ENCODE data around the gene DKKL1. TPM values are rescaled to one million over a fixed set of nuclear protein-coding genes. Genes with fewer than 3 reads are reported as not detected.

The DKKL1 gene
- total RNA-seq, 1 experiment from 2014 or later: 0.13 TPM

- no peak overlapping the region for H3K27ac ChIP-seq
- DNase-seq (ENCODE audit: low read depth in 1 of 2, low spot score in 2 of 2): no peak
- H3K4me3 ChIP-seq: no peak overlapping the region
- H3K36me3 ChIP-seq: no peaks in the 10 kb centered on the region
- H3K9me3 ChIP-seq (replicated peaks): no peaks in the 10 kb centered on the region
- H3K4me1 ChIP-seq (replicated peaks): no peaks in the 10 kb centered on the region
- H3K27me3 ChIP-seq (replicated peaks): peaks cover 41% of the 10 kb centered on the region
These were observed 25.7 kb downstream of the DKKL1 start for GRCh38 chr19:49389406-49389805.

DNA sequence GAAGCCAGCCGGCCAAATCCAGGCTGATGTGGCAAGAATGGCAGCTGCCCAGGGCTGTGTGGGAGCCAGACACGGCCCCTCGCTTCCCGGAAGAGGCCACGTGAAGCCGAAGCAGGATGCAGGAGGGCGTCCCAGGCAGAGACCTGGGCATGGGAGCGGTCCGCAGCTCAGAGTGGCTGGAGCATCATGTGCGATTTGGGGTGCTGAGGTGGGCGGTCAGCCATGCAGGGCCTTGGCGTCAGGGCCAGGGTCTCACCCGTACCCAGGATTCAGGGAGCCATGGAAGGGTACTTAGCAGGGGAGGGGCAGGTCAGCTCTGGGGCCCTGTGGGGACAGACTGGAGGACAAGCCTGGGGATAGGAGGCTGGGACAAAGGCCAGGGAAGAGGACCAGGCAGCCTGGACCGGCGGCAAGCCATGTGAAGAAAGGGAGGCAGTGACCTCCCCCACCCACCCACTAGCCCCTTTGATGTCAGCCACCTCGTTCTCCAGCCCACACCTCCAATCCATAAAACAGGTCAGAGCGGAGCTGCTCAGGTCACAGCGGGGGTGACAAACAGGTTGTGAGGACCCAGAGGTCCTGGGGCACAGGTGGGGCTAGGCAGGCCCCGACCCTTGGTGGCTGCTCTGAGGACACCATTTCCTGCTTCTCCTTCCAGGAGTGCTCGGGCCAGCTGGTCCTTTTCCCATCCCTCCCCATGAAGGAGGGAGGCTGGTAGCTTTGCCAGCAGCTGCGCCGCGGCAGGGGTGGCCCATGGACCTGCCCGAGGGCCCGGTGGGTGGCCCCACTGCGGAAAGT is 26.7 kb downstream of the DKKL1 start:
- Histone ChIP-seq H3K36me3 (no peaks in the 10 kb centered on the region), H3K27ac (no peak overlapping the region), H3K4me1 (replicated peaks) (no peaks in the 10 kb centered on the region), H3K9me3 (replicated peaks) (no peaks in the 10 kb centered on the region), H3K4me3 (no peak overlapping the region), H3K27me3 (replicated peaks) (peaks cover 38% of the 10 kb centered on the region)
- DNase-seq (ENCODE audit: low read depth in 1 of 2, low spot score in 2 of 2): no peak

GRCh38 chr19:49390929-49391359 is 27.3 kb downstream of the DKKL1 start:
- no peak for DNase-seq (ENCODE audit: low read depth in 1 of 2, low spot score in 2 of 2)
- Histone ChIP-seq H3K27ac (no peak overlapping the region), H3K4me1 (replicated peaks) (no peaks in the 10 kb centered on the region), H3K4me3 (no peak overlapping the region), H3K36me3 (no peaks in the 10 kb centered on the region), H3K9me3 (replicated peaks) (no peaks in the 10 kb centered on the region), H3K27me3 (replicated peaks) (peaks cover 36% of the 10 kb centered on the region)

DNA sequence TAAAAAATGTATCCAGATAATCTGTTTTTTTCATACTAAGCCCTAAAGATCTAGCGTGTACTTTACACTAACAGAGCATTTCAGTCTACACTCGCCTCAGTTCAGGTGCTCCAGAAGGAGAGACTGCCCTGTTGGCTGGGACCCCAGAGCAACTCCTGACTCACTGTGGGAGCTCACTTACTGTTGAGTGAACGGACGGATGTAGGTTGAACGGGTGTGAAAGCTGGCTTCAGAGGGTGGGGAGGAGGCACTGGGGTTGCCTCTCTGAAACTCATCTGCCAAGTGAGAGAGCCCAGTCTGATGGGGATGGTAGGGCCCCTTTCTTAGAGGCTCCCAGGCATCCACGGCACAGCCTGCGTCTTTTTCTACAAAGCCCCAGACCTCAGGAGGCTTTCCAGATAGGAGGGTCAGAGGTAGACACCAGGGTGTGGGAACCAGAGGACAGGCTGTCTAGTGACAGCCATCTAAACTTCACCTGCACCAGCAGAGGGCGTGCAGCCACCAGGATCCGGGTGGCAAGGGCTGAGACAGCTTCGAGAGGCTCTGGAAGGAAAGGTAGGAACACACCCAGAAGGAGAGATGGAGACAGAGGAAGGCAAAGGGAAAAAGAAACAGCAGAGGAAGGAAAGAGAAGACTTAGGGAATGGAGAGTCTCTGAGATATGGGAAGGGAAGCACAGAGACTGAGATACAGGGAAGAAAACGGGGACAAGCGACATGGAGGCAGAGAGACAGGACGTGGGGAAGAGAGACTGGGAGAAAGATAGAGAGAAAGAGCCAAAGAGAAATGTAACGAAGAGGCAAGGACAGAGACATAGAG is 28.1 kb downstream of the DKKL1 start:
- Histone ChIP-seq H3K4me1 (replicated peaks) (no peaks in the 10 kb centered on the region), H3K27me3 (replicated peaks) (peaks cover 36% of the 10 kb centered on the region), H3K4me3 (no peak overlapping the region), H3K36me3 (no peaks in the 10 kb centered on the region), H3K9me3 (replicated peaks) (no peaks in the 10 kb centered on the region), H3K27ac (no peak overlapping the region)
- DNase-seq (ENCODE audit: low read depth in 1 of 2, low spot score in 2 of 2): peak; percentile 38 to 68

GRCh38 chr19:49393881-49394280 is 30.2 kb downstream of the DKKL1 start:
- H3K4me3 ChIP-seq: no peak overlapping the region
- H3K36me3 ChIP-seq: no peaks in the 10 kb centered on the region
- no peak for DNase-seq (ENCODE audit: low read depth in 1 of 2, low spot score in 2 of 2)
- H3K4me1 ChIP-seq (replicated peaks): no peaks in the 10 kb centered on the region
- H3K9me3 ChIP-seq (replicated peaks): no peaks in the 10 kb centered on the region
- H3K27ac ChIP-seq: no peak overlapping the region
- peaks cover 29% of the 10 kb centered on the region for H3K27me3 ChIP-seq (replicated peaks)

DNA sequence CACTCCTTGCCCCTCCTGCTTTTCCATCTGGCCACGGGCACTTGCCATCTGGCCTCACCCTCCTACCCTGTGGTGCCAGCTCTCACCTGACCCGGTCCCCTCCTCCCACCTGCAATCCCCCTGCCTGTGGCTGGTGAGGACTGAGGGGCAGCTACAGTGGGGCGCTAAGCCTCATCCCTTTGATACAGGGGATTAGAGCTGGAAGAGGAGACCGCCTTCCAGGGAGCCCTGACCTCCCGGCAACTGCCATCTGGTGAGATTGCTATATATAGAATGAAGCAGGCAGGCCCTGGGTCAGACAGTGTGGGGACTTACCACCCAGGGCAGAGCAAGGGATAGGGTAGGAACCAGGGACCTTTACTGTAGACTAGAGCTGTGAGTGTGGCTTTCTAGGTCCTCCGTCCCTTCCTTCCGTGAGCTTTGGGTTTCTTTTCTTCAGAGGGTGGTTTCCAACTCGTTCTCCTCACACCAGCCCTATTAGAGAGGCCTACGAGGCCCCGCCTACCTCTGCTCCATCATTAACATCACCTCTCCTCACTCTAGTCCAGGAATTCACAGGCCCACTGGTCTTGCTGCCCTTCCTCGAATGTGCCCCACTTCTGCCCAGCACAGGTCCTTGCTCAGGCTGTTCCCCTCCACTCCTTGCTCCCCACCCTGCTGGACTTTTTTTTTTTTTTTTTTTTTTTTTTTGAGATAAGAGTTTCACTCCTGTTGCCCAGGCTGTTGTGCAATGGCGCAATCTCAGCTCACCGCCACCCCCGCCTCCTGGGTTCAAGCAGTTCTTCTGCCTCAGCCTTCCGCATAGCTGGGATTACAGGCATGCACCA is 32.1 kb downstream of the DKKL1 start:
- no peak overlapping the region for H3K27ac ChIP-seq
- peaks cover 19% of the 10 kb centered on the region for H3K27me3 ChIP-seq (replicated peaks)
- H3K36me3 ChIP-seq: no peaks in the 10 kb centered on the region
- DNase-seq (ENCODE audit: low read depth in 1 of 2, low spot score in 2 of 2): no peak
- H3K9me3 ChIP-seq (replicated peaks): no peaks in the 10 kb centered on the region
- no peaks in the 10 kb centered on the region for H3K4me1 ChIP-seq (replicated peaks)
- H3K4me3 ChIP-seq: no peak overlapping the region

- no peak for DNase-seq (ENCODE audit: low read depth in 1 of 2, low spot score in 2 of 2)
- no peaks in the 10 kb centered on the region for H3K36me3 ChIP-seq
- no peak overlapping the region for H3K4me3 ChIP-seq
- H3K4me1 ChIP-seq (replicated peaks): no peaks in the 10 kb centered on the region
- no peak overlapping the region for H3K27ac ChIP-seq
- H3K9me3 ChIP-seq (replicated peaks): no peaks in the 10 kb centered on the region
- peaks cover 9% of the 10 kb centered on the region; the same call in 1 of the 2 replicates for H3K27me3 ChIP-seq (replicated peaks)
These were observed 33.2 kb downstream of the DKKL1 start for GRCh38 chr19:49396738-49397505.

DNA sequence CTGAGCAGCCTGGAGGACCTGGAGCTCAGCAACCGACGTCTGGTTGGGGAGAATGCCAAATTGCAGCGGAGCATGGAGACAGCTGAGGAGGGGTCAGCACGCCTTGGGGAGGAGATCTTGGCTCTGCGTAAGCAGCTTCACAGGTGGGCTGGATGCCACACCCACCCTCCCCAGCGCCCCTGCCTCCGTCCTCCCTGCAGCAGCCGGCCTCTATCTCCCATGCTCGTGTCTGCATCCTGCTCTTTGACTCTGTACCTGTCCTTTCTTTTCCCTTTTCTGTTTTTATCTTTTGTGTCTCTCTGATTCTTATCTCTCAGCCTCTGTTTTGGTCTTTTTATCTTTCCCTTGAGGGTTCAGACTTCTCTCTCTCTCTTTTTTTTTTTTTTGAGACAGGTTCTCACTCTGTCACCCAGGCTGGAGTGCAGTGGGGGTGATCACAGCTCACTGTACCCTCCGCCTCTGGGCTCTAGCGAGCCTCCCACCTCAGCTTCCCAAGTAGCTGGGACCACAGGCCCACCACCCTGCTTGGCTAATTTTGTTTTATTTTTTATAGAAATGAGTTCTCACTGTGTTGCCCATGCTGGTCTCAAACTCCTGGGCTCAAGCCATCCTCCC is 34.4 kb downstream of the DKKL1 start:
- Histone ChIP-seq H3K27ac (no peak overlapping the region), H3K9me3 (replicated peaks) (no peaks in the 10 kb centered on the region), H3K36me3 (no peaks in the 10 kb centered on the region), H3K4me3 (no peak overlapping the region), H3K27me3 (replicated peaks) (peaks cover 2% of the 10 kb centered on the region; the same call in 1 of the 2 replicates), H3K4me1 (replicated peaks) (no peaks in the 10 kb centered on the region)
- DNase-seq (ENCODE audit: low read depth in 1 of 2, low spot score in 2 of 2): no peak

GRCh38 chr19:49398931-49399330 is 35.3 kb downstream of the DKKL1 start:
- DNase-seq (ENCODE audit: low read depth in 1 of 2, low spot score in 2 of 2): no peak
- Histone ChIP-seq H3K4me1 (replicated peaks) (no peaks in the 10 kb centered on the region), H3K27ac (no peak overlapping the region), H3K9me3 (replicated peaks) (no peaks in the 10 kb centered on the region), H3K36me3 (no peaks in the 10 kb centered on the region), H3K4me3 (no peak overlapping the region), H3K27me3 (replicated peaks) (no peaks in the 10 kb centered on the region)

GRCh38 chr19:49400029-49400428 is 36.4 kb downstream of the DKKL1 start:
- Histone ChIP-seq H3K27ac (no peak overlapping the region), H3K36me3 (no peaks in the 10 kb centered on the region), H3K4me1 (replicated peaks) (no peaks in the 10 kb centered on the region), H3K4me3 (no peak overlapping the region), H3K27me3 (replicated peaks) (no peaks in the 10 kb centered on the region), H3K9me3 (replicated peaks) (no peaks in the 10 kb centered on the region)
- DNase-seq (ENCODE audit: low read depth in 1 of 2, low spot score in 2 of 2): no peak

DNA sequence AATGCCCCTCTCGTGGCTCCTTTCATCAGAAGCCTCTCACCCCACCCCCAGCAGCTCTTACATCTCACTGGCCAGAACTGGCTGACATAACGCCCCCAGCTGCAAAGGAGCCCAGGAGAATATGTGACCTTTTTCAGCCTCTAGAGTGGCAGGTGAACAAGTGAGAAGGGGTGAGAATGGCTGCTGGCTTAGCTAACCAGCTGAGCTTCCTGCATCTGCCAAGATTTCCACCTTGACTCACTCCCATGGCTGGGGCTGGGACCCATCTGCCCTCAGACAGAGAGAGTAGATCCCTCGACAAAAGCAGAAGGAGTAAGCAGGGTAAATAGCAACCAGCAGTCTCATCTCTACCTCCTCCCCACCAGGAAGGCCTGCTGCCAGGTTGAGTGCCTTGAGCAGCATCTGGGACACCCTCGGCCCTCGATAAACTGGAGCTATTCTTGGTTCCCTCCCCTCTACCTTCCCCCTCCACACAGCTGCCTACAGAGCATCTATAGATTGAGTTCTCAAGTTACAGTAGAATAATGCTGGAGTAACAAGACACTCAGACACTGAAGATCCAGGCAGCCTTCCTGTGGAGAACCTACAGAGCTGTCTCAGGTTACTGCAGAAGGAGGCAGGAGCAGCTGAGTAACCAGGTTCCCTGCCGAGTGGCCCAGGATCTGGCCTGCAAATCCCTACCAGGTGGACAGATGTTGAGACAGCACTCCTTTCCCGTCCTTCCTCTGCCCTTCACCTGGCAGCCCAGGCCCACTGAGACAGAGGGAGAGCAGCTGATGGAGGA is 39.9 kb downstream of the DKKL1 start:
- DNase-seq (ENCODE audit: low read depth in 1 of 2, low spot score in 2 of 2): no peak
- Histone ChIP-seq H3K9me3 (replicated peaks) (no peaks in the 10 kb centered on the region), H3K4me1 (replicated peaks) (no peaks in the 10 kb centered on the region), H3K27me3 (replicated peaks) (no peaks in the 10 kb centered on the region), H3K4me3 (no peak overlapping the region), H3K27ac (no peak overlapping the region), H3K36me3 (no peaks in the 10 kb centered on the region)

GRCh38 chr19:49407079-49407478 is 43.4 kb downstream of the DKKL1 start:
- Histone ChIP-seq H3K36me3 (no peaks in the 10 kb centered on the region), H3K27me3 (replicated peaks) (no peaks in the 10 kb centered on the region; the same call in 1 of the 2 replicates), H3K9me3 (replicated peaks) (no peaks in the 10 kb centered on the region), H3K27ac (no peak overlapping the region), H3K4me1 (replicated peaks) (no peaks in the 10 kb centered on the region), H3K4me3 (no peak overlapping the region)
- DNase-seq (ENCODE audit: low read depth in 1 of 2, low spot score in 2 of 2): no peak
